ENCODE results near the gene DOCK7. TPM values are rescaled to one million over a fixed set of nuclear protein-coding genes. Genes with fewer than 3 reads are reported as not detected.
A peak's percentile ranks its signal among the peaks of the same experiment; 100 is the strongest.
"Not testable (repeated sequence)": the region's sequence is repeated elsewhere in the genome, so short reads cannot be mapped to it uniquely, and the experiment has no call there.

DOCK7 gene
- total RNA-seq, 1 donor from 2014 or later, result 34.7 TPM

- peaks cover 12% of the 10 kb centered on the region for H3K4me1 ChIP-seq
- ATAC-seq, result peak; percentile 29
Measured at GRCh38 chr1:62722796-62723195, 34.6 kb upstream of the DOCK7 start.

GRCh38 chr1:62720946-62721554 is 32.9 kb upstream of the DOCK7 start:
- no peak overlapping the region for H3K4me3 ChIP-seq
- peaks cover 12% of the 10 kb centered on the region for H3K4me1 ChIP-seq
- no peak for DNase-seq
- no peaks in the 10 kb centered on the region for H3K36me3 ChIP-seq
- TF ChIP-seq CTCF (IDR thresholded peaks at IDR 0.05), result no peak
- no peak overlapping the region for H3K27ac ChIP-seq
- intact Hi-C loops (cut with DNase I), result no loop called here
- no peaks in the 10 kb centered on the region for H3K27me3 ChIP-seq
- H3K9me3 ChIP-seq, result no peaks in the 10 kb centered on the region
- ATAC-seq, result no peak

More at GRCh38 chr1:62722796-62723195, 34.6 kb upstream of the DOCK7 start:
- no peak overlapping the region for H3K27ac ChIP-seq
- intact Hi-C loops (cut with DNase I), result no loop called here
- no peak for DNase-seq
- no peaks in the 10 kb centered on the region for H3K9me3 ChIP-seq
- no peak overlapping the region for H3K4me3 ChIP-seq
- no peaks in the 10 kb centered on the region for H3K27me3 ChIP-seq
- no peak for TF ChIP-seq CTCF (IDR thresholded peaks at IDR 0.05)
- H3K36me3 ChIP-seq, result no peaks in the 10 kb centered on the region

- H3K36me3 ChIP-seq; H3K4me3 ChIP-seq; H3K27ac ChIP-seq; intact Hi-C loops (cut with DNase I); DNase-seq; ATAC-seq; H3K27me3 ChIP-seq; H3K9me3 ChIP-seq; H3K4me1 ChIP-seq: not testable (repeated sequence)
Measured at GRCh38 chr1:62718400-62718799, 30.2 kb upstream of the DOCK7 start.

- H3K27me3 ChIP-seq, result no peaks in the 10 kb centered on the region
- no peak for ATAC-seq
- intact Hi-C loops (cut with DNase I), result no loop called here
Measured at GRCh38 chr1:62717483-62717882, 29.3 kb upstream of the DOCK7 start.

GRCh38 chr1:62716397-62716796 is 28.2 kb upstream of the DOCK7 start:
- H3K27me3 ChIP-seq, result no peaks in the 10 kb centered on the region
- ATAC-seq (peak; percentile 81), DNase-seq (no peak)
- TF ChIP-seq CTCF (IDR thresholded peaks at IDR 0.05), result no peak
- no peaks in the 10 kb centered on the region for H3K4me1 ChIP-seq
- no peak overlapping the region for H3K27ac ChIP-seq
- no peaks in the 10 kb centered on the region for H3K36me3 ChIP-seq
- no peaks in the 10 kb centered on the region for H3K9me3 ChIP-seq
- intact Hi-C loops (cut with DNase I), result no loop called here
- no peak overlapping the region for H3K4me3 ChIP-seq

More at GRCh38 chr1:62717483-62717882, 29.3 kb upstream of the DOCK7 start:
- no peaks in the 10 kb centered on the region for H3K9me3 ChIP-seq
- no peaks in the 10 kb centered on the region for H3K36me3 ChIP-seq
- TF ChIP-seq CTCF (IDR thresholded peaks at IDR 0.05), result no peak
- no peak overlapping the region for H3K27ac ChIP-seq
- no peaks in the 10 kb centered on the region for H3K4me1 ChIP-seq
- H3K4me3 ChIP-seq, result no peak overlapping the region
- no peak for DNase-seq

GRCh38 chr1:62712336-62713243 is 24.4 kb upstream of the DOCK7 start:
- no peak overlapping the region for H3K4me3 ChIP-seq
- ATAC-seq, result no peak

More at GRCh38 chr1:62712336-62713243, 24.4 kb upstream of the DOCK7 start:
- Histone ChIP-seq H3K9me3 (no peaks in the 10 kb centered on the region), H3K36me3 (no peaks in the 10 kb centered on the region), H3K27ac (no peak overlapping the region), H3K4me1 (no peaks in the 10 kb centered on the region), H3K27me3 (no peaks in the 10 kb centered on the region)
- no peak for DNase-seq
- TF ChIP-seq CTCF (IDR thresholded peaks at IDR 0.05), result no peak
- intact Hi-C loops (cut with DNase I), result no loop called here
